Adrenal gland (tissue), 5 donors: Measurements from ENCODE around the gene ZC3H18.

Experiments
- CTCF ChIP-seq, 6 experiments: fragments of 450-650 bp in 4 of 6; fragments of 200-600 bp in 2 of 6; sonication (generic) in 1 of 6; IDR thresholded peaks; 1 replicate in 5 of 6; 2 replicates in 1 of 6; pipeline versions ENCODE4 v1.5.1 to v1.8.0; 2016 to 2021; ENCODE audit warnings: antibody characterized with exemption in 6 of 6, mild to moderate bottlenecking in 2 of 6, moderate library complexity in 1 of 6
- POLR2A ChIP-seq, 2 donors: fragments of 450-650 bp; IDR thresholded peaks; one replicate each; pipeline ENCODE4 v1.6.1; 2017; ENCODE audit warnings: antibody characterized with exemption in 2 of 2, mild to moderate bottlenecking in 2 of 2, moderate library complexity in 1 of 2
- donor health status: DM: no; HTN: no; CAD: no.

GRCh38 chr16:88656291-88656980, 86.2 kb downstream of the ZC3H18 start:
- TF ChIP-seq CTCF (IDR thresholded peaks at IDR 0.05): no peak
- no peak for TF ChIP-seq POLR2A (IDR thresholded peaks at IDR 0.05)
